ENCODE data around the gene TPGS2. TPM values are rescaled to one million over a fixed set of nuclear protein-coding genes. Genes with fewer than 3 reads are reported as not detected.

Gene TPGS2
- total RNA-seq, 1 experiment from 2014 or later, result 93.3 TPM

GRCh38 chr18:36826556-36826955, 2.2 kb downstream of the TPGS2 start:
- intact Hi-C loops (cut with micrococcal nuclease), result no loop called here
- Histone ChIP-seq H3K27me3 (ENCODE audit: insufficient read depth, low read length) (no peaks in the 10 kb centered on the region), H3K4me1 (ENCODE audit: control insufficient read depth in 1 of 2, insufficient read depth in 2 of 2, low read length in 2 of 2) (peaks cover 8 to 15% of the 10 kb centered on the region in 2 experiments; a peak in 2 of 4 replicates), H3K79me2 (ENCODE audit: insufficient read depth, low read length) (peaks cover 39% of the 10 kb centered on the region), H3K9me2 (ENCODE audit: insufficient read depth) (no peaks in the 10 kb centered on the region), H2AFZ (ENCODE audit: low read depth, low read length, poor library complexity, severe bottlenecking) (no peak overlapping the region), H3K9me3 (ENCODE audit: control insufficient read depth in 1 of 2, insufficient read depth in 1 of 2, low read depth in 1 of 2, low read length in 2 of 2) (no peaks in the 10 kb centered on the region), H3K4me2 (ENCODE audit: low read length) (no peak overlapping the region), H3K4me3 (replicated peaks in 1 of 2; ENCODE audit: low read depth in 1 of 2, low read length in 2 of 2) (no peak overlapping the region), H3K9ac (ENCODE audit: low read length) (no peak overlapping the region), H3K27ac (ENCODE audit: low read depth, low read length) (no peak overlapping the region), H4K20me1 (ENCODE audit: insufficient read depth) (no peaks in the 10 kb centered on the region), H3K36me3 (ENCODE audit: control insufficient read depth in 1 of 2, insufficient read depth in 2 of 2, low read length in 2 of 2) (peaks cover 0 to 2% of the 10 kb centered on the region in 2 experiments; a peak in 1 of 4 replicates)
- ChIA-PET CTCF (no interaction called here), POLR2A (no interaction called here), RAD21 (ENCODE audit: low non-redundant PET in 1 of 2, low total read pairs in 2 of 2, uncharacterized antibody in 2 of 2, unreplicated experiment in 2 of 2) (no interaction called here)
- ATAC-seq (no peak), DNase-seq (ENCODE audit: low read depth, low spot score) (no peak)
- BruUV-seq (replicated peaks), result no TSS peak
- TF ChIP-seq ZNF274 (IDR thresholded peaks at IDR 0.05; ENCODE audit: low read depth, low read length) (no peak), EGR1 (IDR thresholded peaks at IDR 0.05; ENCODE audit: low read depth) (no peak), SIN3A (IDR thresholded peaks at IDR 0.05; ENCODE audit: low read depth) (no peak), CTCF (IDR thresholded peaks at IDR 0.05 in 2 of 3, conservative IDR thresholded peaks at IDR 0.05 in 1 of 3; ENCODE audit: borderline replicate concordance in 1 of 3, insufficient read depth in 1 of 3, low read depth in 2 of 3, low read length in 2 of 3) (no peak), ATF3 (IDR thresholded peaks at IDR 0.05) (no peak), EZH2phosphoT487 (IDR thresholded peaks at IDR 0.05; ENCODE audit: borderline replicate concordance) (no peak), YY1 (IDR thresholded peaks at IDR 0.05; ENCODE audit: extremely low read depth, insufficient replicate concordance, low read depth, low read length) (no peak), TCF7L2 (IDR thresholded peaks at IDR 0.05; ENCODE audit: borderline replicate concordance, extremely low read depth, insufficient read depth, insufficient read length) (no peak), EZH2 (IDR thresholded peaks at IDR 0.05) (no peak), CEBPB (IDR thresholded peaks at IDR 0.05; ENCODE audit: low read depth) (no peak), ZFX (IDR thresholded peaks at IDR 0.05) (no peak), MAX (IDR thresholded peaks at IDR 0.05) (no peak), SP1 (IDR thresholded peaks at IDR 0.05; ENCODE audit: low read depth) (no peak), JUND (IDR thresholded peaks at IDR 0.05) (no peak), REST (IDR thresholded peaks at IDR 0.05; ENCODE audit: low read depth) (no peak), POLR2A (IDR thresholded peaks at IDR 0.05; ENCODE audit: borderline replicate concordance, extremely low read depth, insufficient read depth, insufficient read length) (no peak), CBX3 (IDR thresholded peaks at IDR 0.05; ENCODE audit: low read depth) (no peak), ZBTB33 (IDR thresholded peaks at IDR 0.05; ENCODE audit: extremely low read depth, insufficient replicate concordance, low read length) (no peak)

Data from HCT116 (cell line).